ENCODE measurements around the gene SSBP3.

SSBP3 gene

GRCh38 chr1:54290506-54291184 lies 115.5 kb downstream of the SSBP3 start:
- no peak for TF ChIP-seq CTCF (IDR thresholded peaks at IDR 0.05; ENCODE audit: extremely low read depth, missing control alignments)
- no peak for DNase-seq (ENCODE audit: low spot score)

- no peak for TF ChIP-seq CTCF (IDR thresholded peaks at IDR 0.05; ENCODE audit: extremely low read depth, missing control alignments)
- DNase-seq (ENCODE audit: low spot score), result no peak
Observed at GRCh38 chr1:54289712-54290233, 116.4 kb downstream of the SSBP3 start.

- TF ChIP-seq CTCF (IDR thresholded peaks at IDR 0.05; ENCODE audit: extremely low read depth, missing control alignments), result no peak
- no peak for DNase-seq (ENCODE audit: low spot score)
Observed at GRCh38 chr1:54287801-54288211, 118.4 kb downstream of the SSBP3 start.

- no peak for TF ChIP-seq CTCF (IDR thresholded peaks at IDR 0.05; ENCODE audit: extremely low read depth, missing control alignments)
- peak; percentile 56 for DNase-seq (ENCODE audit: low spot score)
Observed at GRCh38 chr1:54287176-54287650, 119.0 kb downstream of the SSBP3 start.

- DNase-seq (ENCODE audit: low spot score), result no peak
- no peak for TF ChIP-seq CTCF (IDR thresholded peaks at IDR 0.05; ENCODE audit: extremely low read depth, missing control alignments)
Observed at GRCh38 chr1:54285815-54286345, 120.3 kb downstream of the SSBP3 start.

- no peak for DNase-seq (ENCODE audit: low spot score)
- no peak for TF ChIP-seq CTCF (IDR thresholded peaks at IDR 0.05; ENCODE audit: extremely low read depth, missing control alignments)
Observed at GRCh38 chr1:54284781-54285529, 121.2 kb downstream of the SSBP3 start.
